GM12875 (cell line): Measurements from ENCODE around the gene CACHD1.

Experiments
- H3K4me3 ChIP-seq: one replicate; pipeline ENCODE4 v1.5.1; 2011; ENCODE audit warnings: low read depth, low read length, control low read depth
- TF ChIP-seq, protein P1 (sequence below): IDR thresholded peaks from 2 replicates; pipeline ENCODE4 v1.5.1; 2011; ENCODE audit warnings: low read depth, mild to moderate bottlenecking, control low read depth, inconsistent platforms, low read length, moderate library complexity, borderline replicate concordance; ENCODE audit not compliant: insufficient read depth

CACHD1 gene

DNA sequence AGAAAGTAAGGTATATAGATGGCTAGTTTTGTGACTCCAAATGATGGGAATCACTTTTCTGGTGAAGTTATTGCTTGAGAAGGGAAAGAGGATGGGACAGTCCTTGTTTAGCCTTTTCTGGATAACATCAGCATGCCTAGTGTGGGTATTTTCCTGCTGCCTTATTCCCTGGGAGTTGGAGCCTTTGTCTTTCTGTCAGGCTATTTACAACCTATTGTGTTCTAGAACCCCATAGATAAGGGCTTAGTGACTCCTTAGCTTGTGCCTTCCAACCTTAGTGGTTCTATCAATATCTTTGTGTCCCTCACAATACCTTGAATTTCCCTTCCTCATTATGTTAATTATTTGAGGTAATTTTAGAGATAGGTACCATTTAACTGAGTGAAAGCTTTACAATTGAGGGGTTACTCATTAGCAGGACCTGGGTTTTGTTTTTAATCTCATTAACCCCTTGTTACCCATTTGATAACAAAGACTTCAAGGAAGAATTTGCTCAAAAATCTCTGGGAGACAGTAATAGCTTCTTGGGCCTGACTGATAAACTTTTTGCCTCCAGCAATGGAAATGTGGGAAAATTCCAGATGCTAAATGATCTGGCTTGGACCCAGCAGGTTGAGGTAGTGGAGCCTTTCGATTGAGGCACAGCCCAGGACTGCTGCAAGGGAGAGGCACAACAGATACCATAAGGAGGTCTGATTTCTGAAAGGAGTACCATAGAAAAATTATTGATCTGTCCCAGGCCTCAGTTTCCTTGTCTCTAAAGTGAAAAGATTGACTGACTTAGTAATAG lies 49.0 kb downstream of the CACHD1 start:
- TF ChIP-seq, protein P1, sequence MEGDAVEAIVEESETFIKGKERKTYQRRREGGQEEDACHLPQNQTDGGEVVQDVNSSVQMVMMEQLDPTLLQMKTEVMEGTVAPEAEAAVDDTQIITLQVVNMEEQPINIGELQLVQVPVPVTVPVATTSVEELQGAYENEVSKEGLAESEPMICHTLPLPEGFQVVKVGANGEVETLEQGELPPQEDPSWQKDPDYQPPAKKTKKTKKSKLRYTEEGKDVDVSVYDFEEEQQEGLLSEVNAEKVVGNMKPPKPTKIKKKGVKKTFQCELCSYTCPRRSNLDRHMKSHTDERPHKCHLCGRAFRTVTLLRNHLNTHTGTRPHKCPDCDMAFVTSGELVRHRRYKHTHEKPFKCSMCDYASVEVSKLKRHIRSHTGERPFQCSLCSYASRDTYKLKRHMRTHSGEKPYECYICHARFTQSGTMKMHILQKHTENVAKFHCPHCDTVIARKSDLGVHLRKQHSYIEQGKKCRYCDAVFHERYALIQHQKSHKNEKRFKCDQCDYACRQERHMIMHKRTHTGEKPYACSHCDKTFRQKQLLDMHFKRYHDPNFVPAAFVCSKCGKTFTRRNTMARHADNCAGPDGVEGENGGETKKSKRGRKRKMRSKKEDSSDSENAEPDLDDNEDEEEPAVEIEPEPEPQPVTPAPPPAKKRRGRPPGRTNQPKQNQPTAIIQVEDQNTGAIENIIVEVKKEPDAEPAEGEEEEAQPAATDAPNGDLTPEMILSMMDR, result no peak
- no peak overlapping the region for H3K4me3 ChIP-seq

- TF ChIP-seq, protein P1, result no peak
- no peak overlapping the region for H3K4me3 ChIP-seq
Measured at GRCh38 chr1:64519901-64520300, 50.0 kb downstream of the CACHD1 start.

DNA sequence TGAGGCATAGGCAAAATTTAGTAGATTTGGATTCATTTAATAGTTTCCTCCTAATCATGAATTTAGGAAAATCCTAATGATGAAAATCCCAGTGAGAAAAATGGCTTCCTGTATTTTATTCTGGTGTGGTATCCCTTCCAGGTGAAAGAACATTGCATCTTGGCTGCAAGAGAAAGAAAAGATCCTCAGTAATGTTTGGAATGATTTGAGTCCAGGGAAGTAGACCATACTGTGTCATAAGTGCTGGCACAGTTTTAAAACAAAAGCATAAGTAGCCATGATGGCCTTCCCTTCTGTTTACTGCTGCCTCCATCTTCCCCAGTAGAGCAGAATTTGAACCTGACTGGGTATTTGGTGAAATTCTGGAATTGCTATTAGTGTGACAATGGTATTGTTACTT lies 52.8 kb downstream of the CACHD1 start:
- H3K4me3 ChIP-seq, result no peak overlapping the region
- TF ChIP-seq, protein P1, result no peak

- TF ChIP-seq, protein P1, result no peak
- no peak overlapping the region for H3K4me3 ChIP-seq
Measured at GRCh38 chr1:64523413-64524337, 53.7 kb downstream of the CACHD1 start.

DNA sequence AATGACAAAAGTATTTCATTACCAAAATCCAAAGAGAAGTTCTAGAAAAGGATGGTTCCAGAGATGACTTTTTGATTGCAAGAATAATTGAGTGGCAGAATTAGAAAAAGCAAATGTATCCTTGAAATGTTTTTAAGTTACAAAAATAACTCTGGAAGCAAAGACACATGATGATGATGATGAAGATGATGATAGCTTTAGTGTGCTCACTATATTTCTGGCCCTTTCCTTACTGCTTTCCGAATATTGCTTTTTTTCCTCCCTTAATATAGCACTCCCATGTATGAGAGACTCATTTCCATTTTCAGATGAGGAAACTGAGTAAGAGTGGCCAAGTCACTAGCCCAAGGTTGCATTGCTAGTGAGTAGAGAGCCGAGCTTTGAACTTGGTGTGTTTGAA lies 54.7 kb downstream of the CACHD1 start:
- no peak overlapping the region for H3K4me3 ChIP-seq
- TF ChIP-seq, protein P1, result no peak

GRCh38 chr1:64525116-64525686 lies 55.3 kb downstream of the CACHD1 start:
- H3K4me3 ChIP-seq, result no peak overlapping the region
- TF ChIP-seq, protein P1, result no peak
